ENCODE results near the gene ZNF205. TPM values are rescaled to one million over a fixed set of nuclear protein-coding genes. Genes with fewer than 3 reads are reported as not detected.

ZNF205 gene
- total RNA-seq, result 19.0 TPM

DNA sequence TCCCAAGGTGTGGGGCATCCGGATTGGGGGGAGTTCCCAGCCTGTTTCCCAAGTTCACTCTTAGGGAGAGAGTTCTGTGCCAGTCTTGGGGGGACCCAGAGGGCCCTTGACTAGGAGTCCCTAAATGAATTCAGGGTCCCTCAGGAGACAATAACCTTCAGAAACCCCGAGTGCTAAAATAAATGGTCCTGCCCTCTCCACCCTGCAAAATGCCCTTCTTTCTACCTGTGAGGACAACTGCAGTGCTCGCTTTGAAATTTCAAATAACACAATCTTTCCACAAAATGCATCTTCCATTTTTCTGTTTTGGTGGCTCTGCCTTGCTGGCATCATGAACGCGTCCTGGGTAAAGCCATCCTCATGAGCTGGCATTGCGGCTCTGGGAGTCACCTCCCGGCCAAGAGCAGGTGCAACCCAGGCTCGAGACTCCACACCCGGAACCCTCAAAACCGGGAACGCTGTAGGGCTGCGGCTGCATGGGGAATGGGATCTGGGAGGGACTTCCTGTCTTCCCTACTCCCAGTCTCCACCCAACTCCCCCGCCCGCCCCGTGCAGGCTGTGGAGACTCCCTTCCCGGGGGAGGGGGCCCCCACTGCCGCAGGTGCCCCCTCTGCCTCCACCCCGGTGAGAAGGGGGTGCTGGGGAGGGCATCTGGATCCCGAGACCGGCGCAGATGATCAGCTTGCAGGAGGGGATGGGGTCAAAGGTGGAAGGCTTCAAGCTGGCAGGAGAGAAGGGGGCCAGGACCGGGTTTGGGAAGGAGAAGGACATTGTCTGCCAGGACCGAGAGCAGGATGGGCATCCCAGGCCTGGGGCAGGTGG, at the start of gene ZNF205:
Gene ZNF205 (plus strand): TSS at position 529 of the 823 bp plus-strand sequence. CDS start 845 bp downstream, outside the sequence.

DNA sequence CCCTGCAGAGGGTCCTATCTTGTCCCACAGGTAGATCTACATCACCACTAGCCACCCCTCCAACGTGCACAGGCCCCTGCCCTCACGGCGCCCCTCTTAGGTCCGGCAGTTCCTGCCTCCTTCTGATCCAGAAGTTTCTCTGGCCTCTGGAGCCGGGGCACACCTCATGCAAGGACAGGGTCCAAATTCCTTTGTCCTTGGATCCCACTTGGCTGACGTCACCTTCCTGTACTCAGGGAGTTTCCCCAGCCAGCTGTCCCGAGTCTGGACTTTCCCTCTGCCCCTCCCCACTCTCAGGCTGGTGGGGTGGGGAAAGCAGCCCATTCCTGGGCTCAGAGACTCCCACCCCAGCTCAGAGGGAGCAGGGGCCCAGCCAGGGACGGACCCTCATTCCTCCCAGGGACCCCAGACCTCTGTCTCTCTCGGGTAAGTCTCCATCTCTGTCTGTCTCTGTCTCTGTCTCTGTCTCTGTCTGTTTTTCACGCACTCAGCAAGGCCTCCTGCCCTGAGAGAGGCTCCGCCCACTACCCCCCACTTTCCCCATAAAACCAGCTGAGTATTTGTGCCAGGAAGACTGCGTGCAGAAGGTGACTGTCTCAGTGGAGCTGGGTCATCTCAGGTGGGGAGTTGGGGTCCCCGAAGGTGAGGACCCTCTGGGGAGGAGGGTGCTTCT, 47.2 kb upstream of the ZNF205 start, which contains the start of gene IL32:
Gene IL32 (plus strand): TSS at position 572 of the 673 bp plus-strand sequence. CDS start 172 bp downstream, outside the sequence.

DNA sequence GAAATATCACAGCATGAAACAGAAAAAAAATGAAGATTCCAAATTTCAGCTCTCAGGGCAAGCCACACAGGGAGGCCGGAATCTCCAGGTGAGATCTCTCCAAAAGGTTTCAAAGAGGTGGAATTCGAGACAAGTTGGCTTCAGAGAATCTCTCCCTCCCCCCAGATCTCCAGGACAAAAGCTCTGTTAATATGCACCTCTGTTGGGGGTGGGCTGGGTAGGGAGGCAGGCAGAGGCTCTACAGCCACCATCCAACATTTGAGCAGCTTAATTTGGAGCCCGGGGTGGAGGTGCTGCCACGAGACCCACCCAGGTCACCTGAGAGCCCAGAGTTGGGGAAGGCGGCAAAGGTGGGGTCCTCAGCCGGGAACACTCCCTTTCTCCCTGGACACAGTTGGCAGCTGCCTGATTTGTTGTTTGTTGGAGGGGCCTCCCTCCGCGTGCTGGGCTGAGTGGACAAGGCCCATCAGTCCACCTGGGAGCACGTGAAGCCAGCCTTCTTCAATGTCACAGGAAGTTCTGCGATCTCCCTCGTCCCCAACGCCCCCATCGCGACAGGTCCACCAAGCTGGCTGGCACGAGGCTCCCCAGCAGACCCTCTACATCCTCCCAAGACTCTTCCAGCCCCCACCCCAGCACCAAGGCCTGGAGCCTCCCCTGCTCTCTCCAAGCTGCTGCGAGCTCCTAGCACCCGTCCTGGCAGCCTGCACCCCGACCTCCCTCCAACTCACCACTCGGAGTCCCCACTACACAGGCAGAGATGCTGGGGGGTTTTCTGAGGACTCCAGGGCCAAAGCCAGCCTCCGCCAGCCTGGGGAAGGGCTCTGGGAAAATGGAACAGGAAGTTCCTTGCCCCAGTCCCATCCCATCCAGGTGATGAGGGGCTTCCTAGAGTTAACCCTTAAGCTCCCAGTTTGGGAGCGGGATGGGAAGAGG, 13.7 kb upstream of the ZNF205 start, which contains the start of gene ZSCAN10:
Gene ZSCAN10 (minus strand): TSS at position 836 of the 936 bp plus-strand sequence. CDS start 6,357 bp downstream, outside the sequence.

DNA sequence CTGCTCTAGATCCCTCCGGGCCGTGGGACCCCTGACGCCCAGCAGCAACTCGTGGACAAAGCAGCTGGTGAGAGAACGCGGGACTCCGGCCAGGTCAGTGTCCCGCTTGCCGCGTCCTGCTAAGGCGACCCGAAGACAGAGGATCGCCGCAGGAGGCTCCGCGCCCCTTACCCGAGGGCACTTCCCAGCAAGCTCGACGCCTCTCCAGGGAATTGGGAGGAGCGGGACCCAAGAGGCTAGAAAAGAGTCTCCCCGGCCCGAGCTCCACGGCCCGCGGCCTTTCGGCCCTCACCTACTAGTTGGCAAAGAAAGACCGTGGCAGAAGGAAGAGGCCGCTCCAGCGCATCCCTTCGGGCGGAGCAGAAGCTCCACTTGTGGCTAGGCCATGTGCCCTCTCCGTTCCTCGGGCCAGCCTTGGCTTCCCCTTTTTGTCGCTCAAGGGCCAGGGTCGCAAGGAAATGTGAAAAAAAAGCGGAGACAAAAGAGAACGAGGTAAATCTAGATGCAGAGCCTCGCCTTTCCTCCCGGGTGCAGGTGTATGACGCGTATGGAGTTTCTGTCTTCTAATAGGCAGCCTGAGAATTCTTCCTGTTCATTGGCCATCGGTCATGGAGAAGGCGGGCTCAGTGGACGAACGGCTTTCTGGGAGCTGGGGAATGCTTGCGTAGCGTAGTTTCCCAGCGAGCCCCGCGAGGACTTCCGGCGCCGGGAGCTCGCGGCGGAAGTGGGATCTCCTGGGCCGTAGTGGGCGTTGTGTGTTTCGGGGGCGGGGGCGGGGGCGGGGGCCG, 22.1 kb downstream of the ZNF205 start, which contains the start of gene ZNF213:
Gene ZNF213 (plus strand): TSS at position 692 of the 788 bp plus-strand sequence. CDS start 2,252 bp downstream, outside the sequence.

Small RNAs within 50 kb of the gene (small RNA-seq; reads per million reads assigned to genes)
- gene RNU1-22P (ENCODE audit: low replicate concordance), result not detected

Other genes with a start within 250 kb of the ZNF205 start
- 44.1 TPM for gene FLYWCH2, start 229.4 kb upstream of the ZNF205 start, total RNA-seq
- gene FLYWCH1, start 200.7 kb upstream of the ZNF205 start, total RNA-seq, result 23.8 TPM
- 2.9 TPM for gene KREMEN2, start 148.3 kb upstream of the ZNF205 start, total RNA-seq
- gene PAQR4, start 143.2 kb upstream of the ZNF205 start, total RNA-seq, result 5.2 TPM
- gene PKMYT1, start 132.1 kb upstream of the ZNF205 start, total RNA-seq, result 8.6 TPM
- 2.5 TPM for gene CLDN9, start 99.7 kb upstream of the ZNF205 start, total RNA-seq
- 7.6 TPM for gene CLDN6, start 94.4 kb upstream of the ZNF205 start, total RNA-seq
- gene TNFRSF12A, start 92.2 kb upstream of the ZNF205 start, total RNA-seq, result 25.6 TPM
- gene HCFC1R1, start 88.6 kb upstream of the ZNF205 start, total RNA-seq, result 25.4 TPM
- gene THOC6, start 88.6 kb upstream of the ZNF205 start, total RNA-seq, result 18.2 TPM
- gene BICDL2, start 75.6 kb upstream of the ZNF205 start, total RNA-seq, result 3.3 TPM
- 4.4 TPM for gene MMP25, start 66.0 kb upstream of the ZNF205 start, total RNA-seq
- 44.8 TPM for gene IL32, start 46.9 kb upstream of the ZNF205 start, total RNA-seq
- 0.12 TPM for gene ZSCAN10, start 13.3 kb upstream of the ZNF205 start, total RNA-seq
- 13.0 TPM for gene ZNF213, start 22.4 kb downstream of the ZNF205 start, total RNA-seq
- not detected for gene OR1F1, start 75.6 kb downstream of the ZNF205 start, total RNA-seq
- gene ZNF200, start 122.6 kb downstream of the ZNF205 start, total RNA-seq, result 9.2 TPM
- gene MEFV, start 144.0 kb downstream of the ZNF205 start, total RNA-seq, result 2.9 TPM
- 55.0 TPM for gene ZNF263, start 170.9 kb downstream of the ZNF205 start, total RNA-seq
- 14.2 TPM for gene TIGD7, start 192.8 kb downstream of the ZNF205 start, total RNA-seq
- 36.3 TPM for gene ZNF75A, start 192.9 kb downstream of the ZNF205 start, total RNA-seq
- gene OR2C1, start 243.3 kb downstream of the ZNF205 start, total RNA-seq, result 1.3 TPM

All from metanephros (tissue), 2 donors.